ENCODE results near the gene PTPRG.
"Not testable (repeated sequence)": the region's sequence is repeated elsewhere in the genome, so short reads cannot be mapped to it uniquely, and the experiment has no call there.

PTPRG gene

GRCh38 chr3:61561374-61562041, at the start of gene PTPRG:
Gene PTPRG, plus strand, starts transcription at chr3:61561571. Its CDS starts 717 bp downstream, at chr3:61562288.
- peak; percentile 89 for DNase-seq (ENCODE audit: low spot score)

DNA sequence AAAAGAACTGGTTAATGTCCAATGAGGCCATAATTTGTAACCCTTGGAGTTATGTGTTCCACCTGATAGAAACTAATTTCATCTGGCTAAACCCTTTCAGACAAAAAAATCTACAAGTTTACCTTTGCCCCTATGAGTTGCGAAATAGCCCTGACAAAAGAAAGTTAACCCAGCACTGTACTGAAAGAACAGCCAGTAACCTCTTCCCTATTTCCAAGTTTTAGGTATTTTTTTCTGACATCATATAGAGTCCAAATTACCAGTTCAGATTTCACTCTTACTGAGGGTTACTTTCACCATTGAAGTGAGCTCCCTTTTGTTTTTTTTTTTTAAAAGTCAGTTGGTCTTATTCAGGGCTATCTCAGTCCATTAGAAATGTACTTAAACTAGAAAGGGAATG, 42.8 kb upstream of the PTPRG start:
- no peak for DNase-seq (ENCODE audit: low spot score)

DNA sequence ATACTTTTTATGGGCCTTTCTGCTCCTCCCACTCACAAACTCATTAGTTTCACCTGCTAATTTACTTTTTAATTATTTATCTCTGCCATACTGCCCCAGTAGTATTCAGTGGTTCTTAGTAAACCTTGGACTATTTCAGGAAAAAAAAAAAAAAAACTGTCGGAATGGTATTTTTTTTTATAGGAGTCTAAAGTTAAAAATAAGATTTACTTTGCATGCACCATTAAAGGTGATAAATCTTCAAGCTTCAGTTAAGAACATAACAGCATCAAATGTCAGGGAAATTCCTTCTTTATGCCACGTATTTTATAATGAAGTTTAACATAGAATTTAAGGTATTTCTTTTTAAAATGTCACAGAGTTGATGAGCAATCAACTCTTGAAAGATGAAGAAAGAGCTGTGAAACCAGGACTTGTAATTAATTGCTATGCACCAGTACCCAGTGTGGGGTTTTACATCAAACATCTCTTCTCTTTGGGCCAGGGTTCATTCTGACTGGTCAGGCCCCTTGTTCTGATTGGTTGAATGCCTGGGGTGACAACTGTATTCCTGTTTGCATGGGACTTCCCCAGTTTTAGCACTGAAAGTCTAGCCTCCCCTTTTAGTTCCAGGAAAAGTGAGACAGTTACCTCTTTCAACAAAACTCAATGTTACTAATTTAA, 40.3 kb upstream of the PTPRG start:
- no peak for DNase-seq (ENCODE audit: low spot score)

- DNase-seq (ENCODE audit: low spot score) = no peak
Observed at GRCh38 chr3:61522060-61522459, 39.3 kb upstream of the PTPRG start.

GRCh38 chr3:61522626-61523025, 38.7 kb upstream of the PTPRG start:
- DNase-seq (ENCODE audit: low spot score) = no peak

DNA sequence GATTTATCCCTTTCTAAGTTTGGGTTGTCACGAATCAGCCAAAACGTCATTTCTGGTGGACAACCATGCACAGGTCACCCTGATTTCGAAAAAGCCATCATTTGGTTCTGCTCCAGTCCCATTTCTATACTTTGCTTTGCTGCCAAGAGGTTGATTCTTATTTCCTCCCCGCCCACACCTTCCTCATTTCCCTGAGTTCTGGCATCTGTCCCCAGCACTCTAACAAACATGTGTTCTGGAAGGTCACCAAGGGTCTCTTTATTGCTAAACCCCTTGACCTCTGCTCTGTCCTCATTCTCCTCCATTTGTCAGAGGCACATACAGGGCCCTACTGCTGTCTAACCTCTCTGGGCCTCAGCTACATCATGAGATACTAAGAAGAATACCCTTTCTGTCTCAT, 36.4 kb upstream of the PTPRG start:
- DNase-seq (ENCODE audit: low spot score) = no peak

GRCh38 chr3:61526308-61526707, 35.1 kb upstream of the PTPRG start:
- no peak for DNase-seq (ENCODE audit: low spot score)

GRCh38 chr3:61527011-61527410, 34.4 kb upstream of the PTPRG start:
- DNase-seq (ENCODE audit: low spot score) = no peak

- peak; percentile 37 for DNase-seq (ENCODE audit: low spot score)
Observed at GRCh38 chr3:61530355-61530754, 31.0 kb upstream of the PTPRG start.

DNA sequence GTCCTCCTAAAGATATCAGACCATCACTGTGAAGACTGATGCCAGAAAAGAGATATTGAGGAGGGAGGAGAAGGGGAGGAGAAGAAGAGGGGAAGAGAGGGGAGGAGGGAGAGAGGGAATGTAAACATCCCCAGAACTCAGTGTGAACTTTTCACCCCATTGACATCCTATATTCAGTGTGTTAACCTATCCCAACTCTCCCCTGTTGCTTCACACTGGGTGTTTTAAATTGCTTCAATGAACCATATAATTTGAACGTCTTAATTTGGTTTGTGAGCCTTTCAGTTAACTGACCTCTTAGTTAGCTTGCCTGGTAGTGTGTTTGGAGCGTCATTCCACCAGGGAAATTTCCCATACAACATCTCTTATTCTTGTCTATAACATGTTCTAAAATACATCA, 29.8 kb upstream of the PTPRG start:
- DNase-seq (ENCODE audit: low spot score) = no peak

GRCh38 chr3:61532739-61533500, 28.5 kb upstream of the PTPRG start:
- no peak for DNase-seq (ENCODE audit: low spot score)

GRCh38 chr3:61535826-61536225, 25.5 kb upstream of the PTPRG start:
- no peak for DNase-seq (ENCODE audit: low spot score)

DNA sequence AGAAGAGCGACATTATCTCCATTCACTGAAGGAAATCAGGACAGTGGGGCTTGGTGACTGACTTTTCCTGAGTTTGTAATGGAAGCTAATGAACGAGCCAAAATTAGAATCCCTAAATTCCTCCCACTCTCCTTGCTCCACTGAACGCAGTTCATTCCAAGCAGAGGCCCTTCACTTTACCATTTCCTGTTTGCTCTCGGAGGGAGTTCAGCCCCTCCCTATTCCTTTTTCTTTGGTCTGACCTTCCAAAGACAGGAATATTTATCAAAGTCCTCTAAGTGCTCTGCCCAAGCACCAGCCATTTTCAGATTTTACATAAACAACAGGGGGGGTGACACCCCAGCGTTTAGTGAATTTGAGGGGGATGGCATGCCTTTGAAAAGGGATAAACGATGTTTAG, 24.0 kb upstream of the PTPRG start:
- no peak for DNase-seq (ENCODE audit: low spot score)

DNA sequence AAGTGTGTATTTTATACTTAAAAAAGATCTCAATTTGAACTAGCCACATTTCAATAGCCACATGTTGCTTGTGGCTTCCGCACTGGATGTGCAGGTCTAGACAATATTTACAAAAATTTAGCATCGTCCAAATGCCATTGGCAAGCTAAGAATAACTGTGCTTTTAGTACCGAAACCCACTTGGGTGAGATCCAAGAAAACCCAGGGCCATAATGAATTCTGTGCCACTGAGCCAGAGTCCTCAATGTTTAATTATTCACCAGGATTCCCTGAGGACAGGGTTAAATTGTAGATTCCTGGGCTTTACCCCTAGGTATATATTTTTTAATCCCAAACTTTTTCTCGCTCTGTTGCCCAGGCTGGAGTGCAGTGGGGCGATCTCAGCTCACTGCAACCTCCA, 22.9 kb upstream of the PTPRG start:
- DNase-seq (ENCODE audit: low spot score) = no peak

DNA sequence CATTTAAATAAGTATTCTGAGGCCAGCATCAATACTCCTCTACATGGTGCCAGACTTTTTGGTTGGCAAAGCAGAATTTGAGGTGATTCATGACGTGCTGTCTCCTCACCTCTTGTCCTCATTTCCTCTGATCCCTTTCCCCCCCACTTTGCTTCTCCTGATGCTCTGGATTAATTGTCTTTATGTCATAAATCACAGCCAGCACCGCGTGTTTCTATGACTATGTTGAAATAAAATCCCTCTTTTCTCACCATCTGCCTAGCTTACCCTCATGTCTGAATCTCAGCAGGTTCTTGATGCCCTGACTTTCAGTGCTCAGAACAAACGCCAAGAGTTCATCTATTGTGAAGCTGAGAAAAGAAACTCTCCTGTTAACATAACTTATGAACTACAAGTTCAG, 19.7 kb upstream of the PTPRG start:
- no peak for DNase-seq (ENCODE audit: low spot score)

DNA sequence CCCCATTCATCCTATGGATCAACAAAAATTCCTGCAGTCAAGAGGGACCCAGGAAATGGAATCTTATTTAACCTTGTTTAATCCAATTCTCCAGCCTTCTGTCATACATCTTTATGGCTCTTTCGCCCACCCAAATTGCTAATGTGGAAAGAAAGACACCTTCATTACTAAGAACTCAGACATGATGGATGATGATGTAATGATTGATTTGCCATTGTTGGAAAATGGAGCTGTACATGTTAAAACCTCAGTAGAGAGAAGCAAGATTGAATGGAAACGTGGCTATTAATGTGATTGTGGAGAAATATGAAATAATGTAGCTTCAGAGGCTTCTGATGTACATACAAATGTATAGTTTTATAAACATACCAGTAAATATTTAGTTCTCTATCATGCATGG, 15.7 kb upstream of the PTPRG start:
- no peak for DNase-seq (ENCODE audit: low spot score)

DNA sequence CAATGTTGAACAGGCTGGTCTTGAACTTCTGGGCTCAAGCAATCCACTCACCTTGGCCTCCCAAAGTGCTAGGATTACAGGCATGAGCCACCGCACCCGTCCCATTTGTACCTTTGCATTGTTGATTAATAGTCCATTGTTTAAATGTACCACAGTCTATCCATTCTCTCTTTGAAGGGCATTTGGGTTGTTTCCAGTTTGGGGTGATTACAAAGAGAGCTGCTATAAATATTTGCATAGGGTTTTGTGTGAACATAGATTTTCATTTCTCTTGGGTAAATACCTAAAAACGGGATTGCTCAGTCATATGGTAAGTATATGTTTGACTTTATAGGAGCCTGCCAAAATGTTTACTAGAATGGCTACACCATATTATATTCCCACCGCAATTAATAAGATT, 13.7 kb upstream of the PTPRG start:
- no peak for DNase-seq (ENCODE audit: low spot score)

GRCh38 chr3:61552704-61553103, 8.7 kb upstream of the PTPRG start:
- DNase-seq (ENCODE audit: low spot score) = not testable (repeated sequence)

DNA sequence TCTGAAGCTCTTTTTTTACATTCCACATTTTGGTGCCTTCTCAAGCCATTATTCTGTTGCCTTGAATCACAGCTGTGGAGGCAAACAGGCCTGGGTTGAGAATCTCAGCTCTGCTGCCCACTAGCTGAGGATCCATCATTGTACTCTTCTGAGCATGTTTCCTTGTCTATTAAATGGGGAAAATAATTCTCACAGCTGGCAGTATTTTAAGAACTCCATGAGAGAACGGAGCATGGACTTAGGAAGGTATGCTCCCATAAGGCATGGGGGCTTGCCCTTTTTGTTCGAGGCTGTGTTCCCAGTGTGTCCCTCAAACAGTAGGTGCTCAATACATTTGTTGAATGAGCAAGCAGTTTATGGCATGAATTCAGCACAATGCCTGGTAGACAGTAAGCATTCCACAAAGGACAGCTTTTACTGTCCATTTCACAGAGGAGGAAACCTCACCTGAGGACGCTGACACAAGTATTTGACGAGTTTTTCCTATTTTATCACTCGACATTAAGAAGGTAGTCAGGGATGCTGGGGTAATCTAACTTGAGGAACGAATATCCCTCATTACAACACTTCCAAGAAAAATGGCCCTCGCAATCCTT, 2.1 kb upstream of the PTPRG start:
- no peak for DNase-seq (ENCODE audit: low spot score)

- peak; percentile 80 for DNase-seq (ENCODE audit: low spot score)
Observed at GRCh38 chr3:61560517-61561373, 626 bp upstream of the PTPRG start.

GRCh38 chr3:61562042-61562720, 810 bp downstream of the PTPRG start:
- DNase-seq (ENCODE audit: low spot score) = peak; percentile 11

Measured in SW480 (cell line).